ENCODE measurements around the gene SMIM33. TPM values are rescaled to one million over a fixed set of nuclear protein-coding genes. Genes with fewer than 3 reads are reported as not detected.

Gene SMIM33
- total RNA-seq: 0.13 TPM in 1 of 2 replicates, not detected in the other

DNA sequence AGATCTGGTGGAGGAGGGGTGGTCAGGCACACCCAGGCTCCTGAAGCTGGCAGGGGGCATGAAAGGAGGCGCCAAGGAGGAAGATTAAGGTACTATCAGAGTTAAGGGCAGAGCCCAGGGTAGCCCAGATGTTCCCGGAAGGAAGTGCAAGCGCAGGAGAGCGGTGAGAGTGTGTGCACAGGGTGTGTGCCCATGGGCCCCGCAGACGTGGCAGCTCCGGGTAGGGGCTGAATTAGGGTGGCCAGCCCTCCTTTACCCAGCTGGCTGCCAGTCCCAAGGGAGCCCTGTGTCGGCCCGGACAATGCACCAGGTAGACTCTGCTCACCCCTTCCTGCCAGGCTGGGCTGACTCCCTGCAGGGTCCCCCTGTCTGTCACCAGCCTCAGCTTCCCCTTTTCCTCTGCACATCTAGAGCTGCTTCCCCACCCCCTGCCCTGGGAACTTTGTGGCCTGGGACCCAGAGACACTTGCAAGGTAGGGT lies at the start of gene SMIM33:
SMIM33 (plus strand) TSS at position 184 of the 480 bp plus-strand sequence; CDS start at position 302, 118 bp downstream.

DNA sequence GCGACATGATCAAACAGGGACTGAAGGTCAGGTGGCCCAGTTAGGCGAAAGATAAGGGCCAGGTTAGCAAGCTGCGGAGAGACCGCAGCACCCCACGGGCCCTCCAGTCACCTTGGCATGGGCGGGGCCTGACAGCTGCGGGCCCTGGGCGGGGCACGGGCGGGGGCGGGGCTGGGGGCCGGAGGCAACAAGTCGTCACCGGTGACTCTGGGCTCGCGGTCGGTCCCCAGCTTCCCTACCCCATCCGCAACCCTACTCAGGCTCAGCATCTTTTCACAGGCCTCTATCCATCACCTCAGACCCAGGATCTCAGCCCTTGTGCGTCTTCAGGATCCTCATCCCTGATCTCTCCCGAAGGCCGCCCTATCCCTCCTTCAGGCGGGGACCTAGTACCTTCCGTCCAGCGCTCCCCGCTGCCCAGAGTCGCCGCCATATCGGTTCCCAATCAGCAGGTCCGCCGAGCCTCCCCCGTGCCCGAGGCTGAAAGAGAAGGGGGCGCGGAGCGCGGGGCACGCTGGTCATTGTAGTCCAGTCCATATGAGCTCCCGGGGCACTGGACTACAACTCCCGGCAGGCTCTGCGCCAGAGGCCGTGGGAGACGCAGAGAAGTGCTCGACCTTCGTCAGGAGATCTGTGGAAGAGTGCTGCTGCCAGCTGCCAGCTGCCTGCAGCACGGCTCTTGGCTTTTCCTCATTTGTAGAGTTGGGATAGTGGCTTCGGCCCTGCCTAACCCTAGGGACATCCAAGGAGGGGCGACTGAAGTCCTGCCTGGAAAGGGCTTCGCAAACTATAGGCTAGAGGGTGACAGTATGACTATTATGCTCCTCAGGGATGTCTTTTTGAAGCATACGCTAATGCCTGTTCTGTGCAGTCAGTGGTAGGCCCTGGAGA lies 31.5 kb upstream of the SMIM33 start, which contains the start of gene DNAJC18:
DNAJC18 (minus strand) TSS at position 513 of the 891 bp plus-strand sequence; CDS start at position 433, 80 bp downstream.

DNA sequence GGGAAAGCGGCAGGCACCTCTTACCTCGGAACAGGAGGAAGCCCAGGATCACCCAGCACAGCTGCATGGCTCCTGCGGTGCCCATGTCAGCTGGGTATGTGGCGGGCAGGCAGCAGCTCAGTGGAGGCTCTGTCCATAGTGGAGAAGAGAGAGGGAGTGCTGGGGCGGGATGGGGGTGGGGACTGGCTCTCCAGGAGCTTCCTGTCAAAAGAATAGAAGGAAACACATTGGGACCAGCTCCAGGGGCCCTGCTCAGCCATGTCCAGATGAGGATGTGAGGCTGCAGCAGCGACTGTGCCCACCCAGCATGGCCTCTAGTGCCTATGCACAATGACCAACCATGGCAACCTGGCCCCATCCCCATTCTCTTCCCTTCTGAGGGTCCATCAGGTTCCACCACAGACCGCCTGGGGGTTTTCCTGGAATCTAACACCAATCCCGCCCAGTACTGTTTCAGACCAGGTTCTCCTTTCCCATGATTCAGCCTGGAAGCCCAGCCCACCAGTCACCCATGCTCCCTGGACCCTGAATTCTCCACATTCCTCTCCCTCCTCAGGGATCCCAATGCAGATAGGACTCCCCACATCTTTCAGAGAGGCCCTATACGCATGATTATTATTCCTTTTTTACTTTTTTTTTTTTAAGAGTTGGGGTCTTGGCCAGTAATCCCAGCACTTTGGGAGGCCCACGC lies 8.1 kb upstream of the SMIM33 start, which contains the start of gene ECSCR:
ECSCR (minus strand) TSS at position 158 of the 691 bp plus-strand sequence; CDS start at position 85, 73 bp downstream.

DNA sequence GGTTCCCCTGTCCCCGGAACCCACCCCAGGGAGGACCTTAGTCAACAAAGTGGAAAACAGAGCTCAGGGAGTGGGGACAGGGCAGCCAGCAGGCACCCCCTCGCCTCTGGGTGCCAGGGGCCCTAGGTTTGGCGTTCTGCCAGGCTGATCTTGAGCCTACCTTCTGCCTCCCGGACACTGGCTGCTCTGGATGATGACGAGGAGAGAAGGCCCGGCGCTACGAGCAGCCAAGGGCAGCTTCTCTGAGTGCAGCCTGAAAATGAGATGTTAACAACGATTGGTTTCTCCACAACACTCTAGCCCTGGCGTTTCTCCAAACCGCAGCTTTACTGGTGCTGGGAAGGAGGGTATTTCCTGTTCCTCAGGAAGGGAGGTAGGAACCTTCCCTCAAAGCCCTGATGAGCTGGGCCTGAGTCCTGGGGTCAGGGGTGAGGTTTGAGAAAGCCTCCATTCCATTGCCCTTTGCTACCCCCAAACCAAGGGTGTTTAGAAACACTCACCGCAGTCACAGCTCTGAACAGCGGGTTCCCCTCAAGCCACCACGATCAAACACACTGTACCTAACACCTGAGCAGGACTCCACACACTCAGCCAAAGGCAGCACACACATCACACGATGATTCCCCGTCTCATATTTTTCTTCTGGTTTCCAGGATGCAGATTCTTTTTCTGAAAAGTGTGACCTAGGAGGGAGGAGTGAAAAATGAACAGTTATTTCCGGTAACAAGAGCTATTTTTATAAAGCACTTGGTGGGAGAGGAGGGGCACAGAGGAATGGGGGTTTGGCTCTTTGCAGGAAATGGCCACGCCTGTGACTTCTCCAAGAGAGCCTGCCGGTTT lies 11.5 kb downstream of the SMIM33 start, which contains the start of gene STING1:
STING1 (minus strand) TSS at position 709 of the 840 bp plus-strand sequence. CDS start 1,054 bp downstream, outside the sequence.

Small RNA genes within 50 kb of the gene (small RNA-seq; reads per million reads assigned to genes)
- not detected for gene RNU5B-4P

Other genes starting within 250 kb of the SMIM33 start
- gene MATR3, start 177.3 kb upstream of the SMIM33 start, total RNA-seq: 363 and 372 TPM in 2 replicates
- 103 TPM in 2 replicates for gene PAIP2, start 129.2 kb upstream of the SMIM33 start, total RNA-seq
- not detected in 2 replicates for gene SLC23A1, start 87.7 kb upstream of the SMIM33 start, total RNA-seq
- gene MZB1, start 81.1 kb upstream of the SMIM33 start, total RNA-seq: 0.07 TPM in 1 of 2 replicates, not detected in the other
- gene PROB1, start 75.9 kb upstream of the SMIM33 start, total RNA-seq: 1.7 and 3.2 TPM in 2 replicates
- 6.4 and 6.5 TPM in 2 replicates for gene SPATA24, start 66.9 kb upstream of the SMIM33 start, total RNA-seq
- 12.6 and 15.8 TPM in 2 replicates for gene DNAJC18, start 31.5 kb upstream of the SMIM33 start, total RNA-seq
- gene ECSCR, start 8.3 kb upstream of the SMIM33 start, total RNA-seq: 274 and 317 TPM in 2 replicates
- 65.8 and 92.9 TPM in 2 replicates for gene STING1, start 11.8 kb downstream of the SMIM33 start, total RNA-seq
- gene UBE2D2, start 90.3 kb downstream of the SMIM33 start, total RNA-seq: 102 and 106 TPM in 2 replicates
- 4.0 and 6.0 TPM in 2 replicates for gene CXXC5, start 177.3 kb downstream of the SMIM33 start, total RNA-seq